ENCODE results near the gene SLC6A4.
A peak's percentile ranks its signal among the peaks of the same experiment; 100 is the strongest.

SLC6A4 gene

DNA sequence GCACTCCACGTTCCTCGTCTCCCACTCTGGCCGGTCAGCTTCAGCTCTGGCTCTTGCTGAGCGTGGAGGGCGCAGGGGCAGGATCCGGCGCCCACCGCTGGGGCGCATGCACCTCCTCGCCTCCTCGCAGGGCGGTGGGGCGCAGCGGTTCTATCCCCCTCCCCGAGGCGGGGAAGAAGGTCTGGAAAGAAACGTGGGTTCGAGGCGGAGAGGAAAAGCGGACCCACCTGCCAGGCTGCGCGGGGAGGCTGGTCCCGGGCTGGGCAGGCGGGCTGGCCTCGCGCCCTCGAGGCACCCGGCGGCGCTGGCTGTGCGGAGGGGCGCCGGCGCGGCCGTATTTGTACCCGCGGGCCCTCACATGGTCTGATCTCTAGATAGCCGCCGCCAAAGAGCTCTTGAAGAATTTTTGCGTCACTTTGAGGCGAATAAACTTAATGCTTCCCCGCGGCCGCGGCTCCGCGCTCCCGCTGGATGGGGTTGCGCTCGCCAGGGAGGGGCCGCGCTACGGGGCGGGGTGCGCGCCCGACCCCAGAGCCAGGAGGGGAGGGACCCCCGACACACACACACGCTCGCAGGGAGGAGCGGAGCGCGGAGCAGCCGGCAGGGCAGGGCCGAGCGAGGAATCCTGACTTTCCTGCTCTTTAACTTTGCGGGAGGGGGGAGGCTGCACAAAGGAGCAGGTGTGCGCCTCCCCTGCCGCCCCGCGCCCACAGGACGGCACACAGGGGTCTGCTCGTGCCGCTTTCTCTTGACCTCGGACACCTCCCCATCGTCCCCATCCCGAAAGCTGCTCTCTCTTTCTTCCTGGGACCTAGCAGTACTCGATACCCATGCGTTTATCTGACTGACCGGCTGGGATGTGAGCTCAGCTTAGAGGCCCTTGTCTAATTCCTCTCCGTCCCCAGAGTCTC is at the start of gene SLC6A4:
Gene SLC6A4, minus strand, starts transcription at position 312 of the 911 bp plus-strand sequence. CDS start 13,739 bp downstream, outside the sequence.
- TF ChIP-seq, protein P1, sequence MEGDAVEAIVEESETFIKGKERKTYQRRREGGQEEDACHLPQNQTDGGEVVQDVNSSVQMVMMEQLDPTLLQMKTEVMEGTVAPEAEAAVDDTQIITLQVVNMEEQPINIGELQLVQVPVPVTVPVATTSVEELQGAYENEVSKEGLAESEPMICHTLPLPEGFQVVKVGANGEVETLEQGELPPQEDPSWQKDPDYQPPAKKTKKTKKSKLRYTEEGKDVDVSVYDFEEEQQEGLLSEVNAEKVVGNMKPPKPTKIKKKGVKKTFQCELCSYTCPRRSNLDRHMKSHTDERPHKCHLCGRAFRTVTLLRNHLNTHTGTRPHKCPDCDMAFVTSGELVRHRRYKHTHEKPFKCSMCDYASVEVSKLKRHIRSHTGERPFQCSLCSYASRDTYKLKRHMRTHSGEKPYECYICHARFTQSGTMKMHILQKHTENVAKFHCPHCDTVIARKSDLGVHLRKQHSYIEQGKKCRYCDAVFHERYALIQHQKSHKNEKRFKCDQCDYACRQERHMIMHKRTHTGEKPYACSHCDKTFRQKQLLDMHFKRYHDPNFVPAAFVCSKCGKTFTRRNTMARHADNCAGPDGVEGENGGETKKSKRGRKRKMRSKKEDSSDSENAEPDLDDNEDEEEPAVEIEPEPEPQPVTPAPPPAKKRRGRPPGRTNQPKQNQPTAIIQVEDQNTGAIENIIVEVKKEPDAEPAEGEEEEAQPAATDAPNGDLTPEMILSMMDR (IDR thresholded peaks at IDR 0.05; ENCODE audit: insufficient read depth, low read depth, low read length, missing control alignments), result no peak
- H3K4me3 ChIP-seq (ENCODE audit: low read length), result peak within 1 kb of the TSS; percentile 46
- DNase-seq (ENCODE audit: low read depth), result peak; percentile 24

DNA sequence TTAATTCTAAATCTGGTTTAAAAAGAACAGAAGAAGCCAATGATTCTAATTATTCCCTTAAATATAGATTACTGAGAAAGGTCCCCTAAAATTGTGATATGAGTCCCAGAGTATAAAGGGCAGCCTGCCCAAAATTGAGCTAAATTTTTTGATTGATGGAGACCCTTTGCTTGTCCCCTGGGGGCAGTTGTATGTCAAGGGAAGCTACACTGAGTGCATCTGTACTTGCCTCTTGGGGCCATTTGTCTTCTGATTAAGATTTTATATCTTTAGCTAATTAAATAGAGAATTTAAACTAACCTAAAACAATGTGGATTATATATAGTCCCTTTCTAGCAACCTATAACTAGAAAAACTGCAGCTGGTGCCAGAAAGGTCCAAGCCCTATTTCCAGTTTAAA is 43.7 kb upstream of the SLC6A4 start:
- no peak for DNase-seq (ENCODE audit: low read depth)
- TF ChIP-seq, protein P1 (IDR thresholded peaks at IDR 0.05; ENCODE audit: insufficient read depth, low read depth, low read length, missing control alignments), result no peak
- H3K4me3 ChIP-seq (ENCODE audit: low read length), result no peak overlapping the region

DNA sequence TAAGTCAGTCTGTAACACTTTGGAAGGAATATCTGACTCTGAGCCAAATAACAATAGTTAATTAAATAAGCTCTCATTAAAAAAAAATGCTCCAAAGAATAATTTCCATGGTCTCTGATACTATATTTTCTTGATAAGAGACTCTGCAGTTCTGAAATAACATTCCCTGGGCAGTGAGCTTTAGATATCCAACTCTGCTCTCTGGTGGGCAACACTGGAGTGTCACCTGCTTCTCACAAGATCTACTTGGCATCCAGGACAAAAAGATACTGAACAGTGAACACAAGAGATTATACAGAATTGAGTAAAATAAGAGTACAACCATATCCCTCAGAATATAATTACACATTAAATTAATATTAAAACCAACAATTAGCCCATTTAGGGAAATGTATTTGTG is 42.5 kb upstream of the SLC6A4 start:
- DNase-seq (ENCODE audit: low read depth), result peak; percentile 33

DNA sequence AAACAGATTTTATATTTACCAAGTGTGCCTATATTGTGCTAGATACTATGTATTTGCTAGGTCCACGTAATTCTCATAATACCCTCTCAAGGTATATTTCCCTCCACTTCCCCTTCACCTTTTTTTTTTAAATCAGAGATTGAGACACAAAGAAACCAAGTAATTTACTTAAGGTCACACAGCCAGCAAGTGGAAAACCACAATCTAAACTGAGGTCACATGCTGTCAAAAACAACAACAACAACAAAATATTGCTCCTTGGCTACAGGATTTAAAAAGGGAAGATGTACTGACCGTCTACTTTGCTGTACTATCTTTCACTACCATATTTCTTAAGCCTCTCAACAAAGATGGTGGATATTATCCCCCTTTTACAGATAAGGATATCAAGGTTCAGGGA is 40.4 kb upstream of the SLC6A4 start:
- no peak for DNase-seq (ENCODE audit: low read depth)
- TF ChIP-seq, protein P1 (IDR thresholded peaks at IDR 0.05; ENCODE audit: insufficient read depth, low read depth, low read length, missing control alignments), result no peak
- H3K4me3 ChIP-seq (ENCODE audit: low read length), result no peak overlapping the region

More for the DNA sequence above, 42.5 kb upstream of the SLC6A4 start:
- H3K4me3 ChIP-seq (ENCODE audit: low read length), result no peak overlapping the region
- TF ChIP-seq, protein P1 (IDR thresholded peaks at IDR 0.05; ENCODE audit: insufficient read depth, low read depth, low read length, missing control alignments), result peak; percentile 42

DNA sequence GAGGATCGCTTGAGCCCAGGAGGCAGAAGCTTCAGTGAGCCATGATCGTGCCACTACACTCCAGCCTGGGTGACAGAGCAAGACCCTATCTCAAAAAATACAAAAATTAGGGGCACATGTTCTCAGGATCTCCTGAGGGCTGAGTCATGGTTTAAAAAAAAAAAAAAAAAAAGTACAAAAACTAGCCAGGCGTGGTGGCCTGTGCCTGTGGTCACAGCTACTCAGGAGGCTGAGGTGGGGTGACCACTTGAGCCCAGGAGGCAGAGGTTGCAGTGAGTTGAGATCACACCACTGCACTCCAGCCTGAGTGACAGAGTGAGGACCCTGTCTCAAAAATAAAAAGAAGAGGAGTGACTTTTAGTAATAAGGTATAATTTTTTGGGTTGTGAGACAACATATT is 39.4 kb upstream of the SLC6A4 start:
- H3K4me3 ChIP-seq (ENCODE audit: low read length), result no peak overlapping the region
- TF ChIP-seq, protein P1 (IDR thresholded peaks at IDR 0.05; ENCODE audit: insufficient read depth, low read depth, low read length, missing control alignments), result no peak
- DNase-seq (ENCODE audit: low read depth), result no peak

DNA sequence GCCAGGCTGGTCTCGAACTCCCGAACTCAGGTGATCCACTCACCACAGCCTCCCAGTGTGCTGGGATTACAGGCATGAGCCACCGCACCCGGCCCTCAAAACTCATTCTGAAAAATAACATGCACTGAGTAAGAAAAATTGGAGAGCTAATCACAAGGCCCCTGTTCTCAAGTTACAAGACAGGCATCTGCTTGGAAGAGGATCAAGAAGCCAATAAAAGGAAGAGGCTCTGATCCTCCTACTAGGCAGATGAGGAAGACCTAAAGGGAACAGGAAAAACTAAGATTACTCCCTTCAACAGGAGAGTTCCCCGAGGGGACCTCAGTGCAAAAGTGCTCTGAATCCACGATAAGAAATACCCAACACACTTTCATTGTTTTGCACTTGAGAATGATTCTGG is 37.9 kb upstream of the SLC6A4 start:
- TF ChIP-seq, protein P1 (IDR thresholded peaks at IDR 0.05; ENCODE audit: insufficient read depth, low read depth, low read length, missing control alignments), result no peak
- DNase-seq (ENCODE audit: low read depth), result no peak
- H3K4me3 ChIP-seq (ENCODE audit: low read length), result no peak overlapping the region
